ENCODE data around the gene GLE1.

GLE1 gene

DNA sequence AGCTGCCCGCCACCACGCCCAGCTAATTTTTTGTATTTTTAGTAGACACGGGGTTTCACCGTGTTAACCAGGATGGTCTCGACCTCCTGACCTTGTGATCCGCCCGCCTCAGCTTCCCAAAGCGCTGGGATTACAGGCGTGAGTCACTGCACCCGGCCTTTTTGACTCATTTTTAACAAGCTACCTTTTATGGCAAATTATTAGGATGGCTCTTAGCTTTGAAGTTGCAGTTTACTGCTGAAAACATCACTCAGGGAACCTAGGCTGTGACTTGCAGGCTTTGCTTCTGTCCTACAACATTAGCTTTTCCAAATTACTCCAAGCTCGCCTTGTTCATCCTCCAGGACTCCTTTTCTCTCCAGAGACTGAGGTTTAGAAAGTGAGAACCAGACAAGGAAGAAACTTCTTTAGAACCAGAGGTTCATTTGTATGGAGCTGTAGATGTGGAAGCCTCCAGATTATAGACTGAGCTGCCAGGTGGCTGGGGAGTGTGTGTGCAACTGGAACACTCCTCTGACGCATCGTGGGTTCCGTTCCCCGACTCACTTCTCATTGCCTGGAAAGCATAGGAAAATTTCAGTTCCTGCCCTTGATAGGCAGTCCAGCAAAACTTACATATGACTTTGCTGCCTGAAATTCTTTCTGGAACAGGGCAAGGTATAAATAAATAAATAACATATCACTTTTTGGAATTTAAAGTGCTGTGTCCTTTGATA lies 24.1 kb downstream of the GLE1 start:
- Histone ChIP-seq H3K9me2 (replicated peaks; ENCODE audit: low read depth, low read length) (no peaks in the 10 kb centered on the region), H3K9ac (ENCODE audit: low read depth, low read length, poor library complexity, severe bottlenecking) (no peak overlapping the region), H3F3A (ENCODE audit: low read depth) (no peaks in the 10 kb centered on the region), H3K27me3 (ENCODE audit: insufficient read depth, low read length, poor library complexity, severe bottlenecking) (no peaks in the 10 kb centered on the region), H3K4me3 (ENCODE audit: low read length, poor library complexity, severe bottlenecking) (no peak overlapping the region), H3K4me1 (ENCODE audit: insufficient read depth, low read length, poor library complexity, severe bottlenecking) (no peaks in the 10 kb centered on the region), H3K9me3 (ENCODE audit: insufficient read depth, low read depth, low read length) (no peaks in the 10 kb centered on the region), H3K79me2 (ENCODE audit: insufficient read depth, low read length) (no peaks in the 10 kb centered on the region), H3K4me2 (ENCODE audit: low read depth, low read length, poor library complexity, severe bottlenecking) (no peak overlapping the region), H4K20me1 (ENCODE audit: insufficient read depth, low read length, poor library complexity, severe bottlenecking) (no peaks in the 10 kb centered on the region), H2AFZ (ENCODE audit: low read length) (no peak overlapping the region), H3K36me3 (ENCODE audit: insufficient read depth, low read length) (peaks cover 64% of the 10 kb centered on the region; the same call in 1 of the 2 replicates)
- TF ChIP-seq, protein P1, sequence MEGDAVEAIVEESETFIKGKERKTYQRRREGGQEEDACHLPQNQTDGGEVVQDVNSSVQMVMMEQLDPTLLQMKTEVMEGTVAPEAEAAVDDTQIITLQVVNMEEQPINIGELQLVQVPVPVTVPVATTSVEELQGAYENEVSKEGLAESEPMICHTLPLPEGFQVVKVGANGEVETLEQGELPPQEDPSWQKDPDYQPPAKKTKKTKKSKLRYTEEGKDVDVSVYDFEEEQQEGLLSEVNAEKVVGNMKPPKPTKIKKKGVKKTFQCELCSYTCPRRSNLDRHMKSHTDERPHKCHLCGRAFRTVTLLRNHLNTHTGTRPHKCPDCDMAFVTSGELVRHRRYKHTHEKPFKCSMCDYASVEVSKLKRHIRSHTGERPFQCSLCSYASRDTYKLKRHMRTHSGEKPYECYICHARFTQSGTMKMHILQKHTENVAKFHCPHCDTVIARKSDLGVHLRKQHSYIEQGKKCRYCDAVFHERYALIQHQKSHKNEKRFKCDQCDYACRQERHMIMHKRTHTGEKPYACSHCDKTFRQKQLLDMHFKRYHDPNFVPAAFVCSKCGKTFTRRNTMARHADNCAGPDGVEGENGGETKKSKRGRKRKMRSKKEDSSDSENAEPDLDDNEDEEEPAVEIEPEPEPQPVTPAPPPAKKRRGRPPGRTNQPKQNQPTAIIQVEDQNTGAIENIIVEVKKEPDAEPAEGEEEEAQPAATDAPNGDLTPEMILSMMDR (conservative IDR thresholded peaks at IDR 0.05; ENCODE audit: low read length) = no peak
- TF ChIP-seq EZH2phosphoT487 (IDR thresholded peaks at IDR 0.05; ENCODE audit: borderline replicate concordance) = no peak

DNA sequence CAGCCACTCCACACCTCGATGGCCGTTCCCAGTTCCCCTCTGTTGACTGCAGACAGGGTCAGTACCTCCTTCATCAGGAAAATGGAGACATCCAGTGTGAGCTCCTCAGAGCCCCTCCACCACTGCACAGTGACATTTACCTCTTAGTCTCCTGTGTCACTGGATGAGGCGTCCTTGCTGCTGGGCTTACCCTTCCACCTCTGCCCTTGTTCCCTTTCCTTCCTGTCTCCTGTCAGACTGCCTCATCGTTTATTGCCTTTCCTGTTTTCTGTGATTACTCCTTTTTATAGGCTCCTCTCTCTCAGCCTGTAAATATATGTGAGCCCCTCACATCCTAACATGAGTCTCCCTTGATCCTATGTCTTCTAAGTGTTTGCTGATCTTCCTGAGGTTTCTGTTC lies 24.7 kb downstream of the GLE1 start:
- Histone ChIP-seq H3K4me1 (ENCODE audit: insufficient read depth, low read length, poor library complexity, severe bottlenecking) (no peaks in the 10 kb centered on the region), H3K9me2 (replicated peaks; ENCODE audit: low read depth, low read length) (no peaks in the 10 kb centered on the region), H3K4me2 (ENCODE audit: low read depth, low read length, poor library complexity, severe bottlenecking) (no peak overlapping the region), H4K20me1 (ENCODE audit: insufficient read depth, low read length, poor library complexity, severe bottlenecking) (no peaks in the 10 kb centered on the region), H3K9me3 (ENCODE audit: insufficient read depth, low read depth, low read length) (no peaks in the 10 kb centered on the region), H2AFZ (ENCODE audit: low read length) (no peak overlapping the region), H3K79me2 (ENCODE audit: insufficient read depth, low read length) (no peaks in the 10 kb centered on the region), H3K36me3 (ENCODE audit: insufficient read depth, low read length) (peaks cover 67% of the 10 kb centered on the region; the same call in 1 of the 2 replicates), H3K4me3 (ENCODE audit: low read length, poor library complexity, severe bottlenecking) (no peak overlapping the region), H3F3A (ENCODE audit: low read depth) (no peaks in the 10 kb centered on the region), H3K27me3 (ENCODE audit: insufficient read depth, low read length, poor library complexity, severe bottlenecking) (no peaks in the 10 kb centered on the region), H3K9ac (ENCODE audit: low read depth, low read length, poor library complexity, severe bottlenecking) (no peak overlapping the region)
- TF ChIP-seq, protein P1 (conservative IDR thresholded peaks at IDR 0.05; ENCODE audit: low read length) = no peak
- no peak for TF ChIP-seq EZH2phosphoT487 (IDR thresholded peaks at IDR 0.05; ENCODE audit: borderline replicate concordance)

DNA sequence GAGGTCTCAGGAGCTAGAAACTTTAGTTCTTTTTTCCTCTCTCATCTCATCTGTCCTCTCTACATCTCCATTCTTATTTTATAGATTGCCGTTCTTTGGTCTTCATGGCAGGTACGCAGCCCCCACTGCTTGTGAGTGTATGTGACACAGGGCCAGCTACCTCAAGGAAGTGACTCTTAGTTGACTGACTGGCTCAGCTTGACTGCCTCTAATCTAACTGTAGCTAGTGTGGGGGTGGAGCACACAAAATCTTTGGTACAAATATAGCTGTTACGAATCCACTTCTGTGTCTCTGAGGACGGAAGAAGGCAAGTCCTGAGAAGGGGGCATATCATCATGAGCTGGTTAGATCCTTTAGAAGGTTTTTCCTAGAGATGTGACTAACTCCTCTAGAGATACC lies 28.1 kb downstream of the GLE1 start:
- H3K9me2 ChIP-seq (replicated peaks; ENCODE audit: low read depth, low read length) = no peaks in the 10 kb centered on the region
- no peaks in the 10 kb centered on the region for H3F3A ChIP-seq (ENCODE audit: low read depth)
- no peaks in the 10 kb centered on the region for H3K27me3 ChIP-seq (ENCODE audit: insufficient read depth, low read length, poor library complexity, severe bottlenecking)
- no peaks in the 10 kb centered on the region for H3K79me2 ChIP-seq (ENCODE audit: insufficient read depth, low read length)
- H3K4me3 ChIP-seq (ENCODE audit: low read length, poor library complexity, severe bottlenecking) = no peak overlapping the region
- no peaks in the 10 kb centered on the region for H3K4me1 ChIP-seq (ENCODE audit: insufficient read depth, low read length, poor library complexity, severe bottlenecking)
- H3K9me3 ChIP-seq (ENCODE audit: insufficient read depth, low read depth, low read length) = no peaks in the 10 kb centered on the region
- H3K9ac ChIP-seq (ENCODE audit: low read depth, low read length, poor library complexity, severe bottlenecking) = no peak overlapping the region
- H3K36me3 ChIP-seq (ENCODE audit: insufficient read depth, low read length) = peaks cover 52% of the 10 kb centered on the region; the same call in 1 of the 2 replicates
- no peak overlapping the region for H3K4me2 ChIP-seq (ENCODE audit: low read depth, low read length, poor library complexity, severe bottlenecking)
- TF ChIP-seq, protein P1 (conservative IDR thresholded peaks at IDR 0.05; ENCODE audit: low read length) = no peak
- no peak for TF ChIP-seq EZH2phosphoT487 (IDR thresholded peaks at IDR 0.05; ENCODE audit: borderline replicate concordance)
- H2AFZ ChIP-seq (ENCODE audit: low read length) = no peak overlapping the region
- no peaks in the 10 kb centered on the region for H4K20me1 ChIP-seq (ENCODE audit: insufficient read depth, low read length, poor library complexity, severe bottlenecking)
